NCI-H2196 treated with DMSO at 0.1 percent for 48 hours (cell line): ENCODE results near the gene CYP1A2.
"Not testable (repeated sequence)": the region's sequence is repeated elsewhere in the genome, so short reads cannot be mapped to it uniquely, and the experiment has no call there.

Experiments
- DNase-seq: peaks from one replicate; lab custom pipeline; 2025; ENCODE audit not compliant: unreplicated experiment; lab: John Stamatoyannopoulos, UW

Gene CYP1A2

DNA sequence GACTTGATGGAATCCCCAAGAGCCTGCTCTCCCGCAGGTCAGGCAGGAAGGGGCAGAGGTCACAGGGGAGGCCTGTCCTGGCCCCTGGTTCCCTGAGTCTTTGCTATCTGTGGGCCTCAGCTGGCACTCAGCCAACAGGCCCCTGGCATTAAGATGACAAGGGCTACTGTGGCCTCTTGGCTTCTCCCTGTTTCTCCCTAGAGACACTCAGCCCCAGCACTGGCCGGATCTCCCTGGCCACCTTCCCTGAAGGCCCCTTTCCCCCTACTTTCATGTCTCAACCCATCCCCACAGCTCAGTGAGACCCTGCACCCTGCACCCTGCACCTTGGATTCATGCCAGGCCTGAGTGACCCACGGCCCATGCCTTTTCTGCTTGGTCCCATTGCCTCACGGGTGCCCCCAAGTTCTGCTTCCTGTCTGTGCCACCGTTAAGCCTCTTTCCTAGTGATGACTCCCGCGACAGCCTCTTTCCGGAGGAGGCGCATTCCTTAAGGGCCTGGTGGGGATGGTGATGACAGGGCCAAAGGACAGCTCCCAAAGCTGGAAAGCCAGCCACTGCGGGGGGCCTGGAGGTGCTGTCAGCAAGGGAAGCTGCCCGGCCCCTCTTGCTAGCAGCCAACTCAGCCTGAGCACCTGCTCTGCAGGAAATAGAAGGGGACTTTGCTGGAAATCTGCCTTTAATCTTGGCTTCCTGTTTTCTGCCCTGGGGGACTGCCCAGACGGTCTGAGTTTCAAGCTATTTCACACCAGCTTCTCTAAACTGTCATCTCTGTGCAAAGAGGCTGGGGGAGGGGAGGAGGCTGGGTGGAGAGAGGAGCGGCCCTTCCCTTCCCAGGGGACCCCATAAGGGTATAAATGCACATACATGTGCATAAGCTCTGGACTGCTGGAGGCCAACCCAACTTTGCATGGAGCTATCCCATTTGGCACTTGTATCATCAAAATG lies 28.4 kb downstream of the CYP1A2 start:
- no peak for DNase-seq

DNA sequence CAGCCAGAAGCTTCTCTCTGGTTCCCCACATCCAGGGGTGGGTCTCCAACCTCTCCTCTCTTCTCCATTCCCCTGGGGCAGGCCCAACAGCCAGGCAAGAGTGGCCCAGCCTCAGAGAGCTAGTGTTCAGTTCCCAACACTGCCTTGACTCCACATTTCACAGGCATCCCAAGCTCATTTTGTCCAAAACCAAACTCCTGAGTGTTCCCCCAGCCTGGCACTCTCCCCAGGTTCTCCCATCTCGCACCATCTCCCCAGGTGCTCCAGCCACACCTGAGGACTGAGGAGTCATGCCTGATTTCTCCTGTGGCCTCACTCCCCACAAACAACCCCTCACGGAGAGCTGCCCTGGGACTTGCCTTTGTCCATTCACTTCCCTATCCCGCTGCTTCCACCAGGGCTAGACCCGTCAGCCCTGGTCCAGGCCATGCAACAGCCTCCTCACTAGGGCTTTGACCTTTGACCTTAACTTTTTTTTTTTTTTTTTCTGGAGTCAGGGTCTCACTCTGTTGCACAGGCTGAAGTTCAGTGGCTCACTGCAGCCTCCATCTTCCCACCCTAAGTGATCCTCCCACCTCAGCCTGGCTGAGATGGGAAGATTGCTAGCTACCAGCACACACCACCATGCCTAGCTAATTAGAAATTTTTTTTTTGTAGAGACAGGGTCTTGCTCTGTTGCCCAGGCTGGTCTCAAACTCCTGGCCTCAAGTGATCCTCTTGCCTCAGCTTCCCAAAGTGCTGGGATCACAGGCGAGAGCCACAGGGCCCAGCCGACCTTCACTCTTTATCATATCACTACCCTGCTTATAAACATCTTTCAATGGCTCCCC lies 29.3 kb downstream of the CYP1A2 start:
- DNase-seq, result no peak

DNA sequence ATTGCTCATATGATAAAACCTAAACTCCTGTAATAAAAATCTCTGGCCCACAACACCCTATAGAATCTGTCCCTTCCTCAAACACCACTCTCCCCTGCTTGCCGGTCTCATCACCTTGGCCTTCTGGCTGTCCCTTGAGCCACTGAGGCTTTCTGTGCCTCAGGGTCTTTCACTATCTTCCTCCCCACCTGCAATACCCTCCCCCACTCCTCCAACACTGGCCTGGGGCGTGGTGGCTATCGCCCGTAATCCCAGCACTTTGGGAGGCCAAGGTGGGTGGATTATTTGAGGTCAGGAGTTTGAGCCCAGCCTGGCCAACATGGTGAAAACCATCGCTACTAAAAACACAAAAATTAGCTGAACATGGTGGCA lies 29.9 kb downstream of the CYP1A2 start:
- no peak for DNase-seq

DNA sequence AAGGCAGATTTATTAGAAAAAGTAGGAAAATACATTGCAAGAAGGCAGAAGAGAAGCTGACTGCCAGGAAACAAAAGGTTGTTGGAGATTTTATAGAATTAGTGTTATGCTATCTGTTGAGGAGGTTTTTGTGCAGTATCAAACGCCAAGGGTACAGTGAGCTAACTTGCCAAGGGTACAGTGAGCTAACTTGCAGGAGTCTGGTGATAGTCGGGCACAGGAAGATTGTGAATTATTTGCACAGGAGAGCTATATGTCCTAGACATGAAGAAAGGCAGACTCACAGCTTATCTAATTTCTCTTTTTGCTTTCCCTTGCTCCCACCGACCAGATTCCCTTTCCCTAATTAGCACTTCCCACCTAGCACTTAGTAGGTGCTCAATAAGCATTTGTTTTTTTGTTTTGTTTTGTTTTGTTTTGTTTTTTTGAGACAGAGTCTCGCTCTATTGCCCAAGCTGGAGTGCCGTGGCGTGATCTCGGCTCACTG lies 30.6 kb downstream of the CYP1A2 start:
- DNase-seq, result no peak

DNA sequence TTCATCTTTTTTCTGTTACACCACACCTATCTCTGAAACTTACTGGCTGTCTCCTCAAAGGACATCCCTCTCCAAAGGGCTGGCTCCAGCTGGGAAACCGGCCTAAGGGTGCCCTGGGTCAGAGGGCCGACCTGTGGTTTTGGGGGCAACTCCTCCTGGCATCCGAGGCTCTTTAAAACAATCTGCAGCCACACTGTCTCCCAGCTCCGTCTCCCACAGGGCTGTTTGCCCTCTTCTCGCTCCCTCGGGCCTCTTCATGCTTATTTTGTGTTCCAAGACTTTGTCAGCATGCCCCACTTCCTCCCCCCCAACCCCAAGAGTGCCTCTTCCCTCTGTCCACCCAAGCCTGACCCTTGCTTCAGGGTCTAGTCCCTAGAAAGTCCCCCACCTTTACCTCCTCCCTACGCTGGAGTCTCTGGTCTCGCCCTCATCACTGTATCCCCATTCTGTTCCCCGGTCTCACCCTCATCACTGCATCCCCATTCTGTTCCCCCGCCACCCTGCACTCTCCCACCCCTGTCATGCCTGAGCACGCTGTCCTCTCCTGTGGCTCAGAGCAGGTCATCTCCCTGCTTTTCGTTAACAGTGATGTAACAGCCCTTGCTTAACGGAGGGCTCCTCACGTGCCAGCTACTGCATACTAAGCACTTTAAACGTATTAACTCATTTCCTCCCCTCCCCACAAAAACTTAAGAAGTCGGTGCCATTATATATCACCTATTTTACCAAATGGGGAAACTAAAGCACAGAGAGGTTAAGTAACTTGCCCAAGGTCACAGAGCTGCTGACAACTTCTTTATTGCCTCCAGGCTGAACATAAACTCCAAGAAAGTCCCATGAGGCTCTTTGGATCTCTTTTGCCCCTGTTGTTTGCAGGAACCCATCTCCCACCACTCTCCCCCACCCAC lies 32.1 kb downstream of the CYP1A2 start:
- DNase-seq, result no peak

DNA sequence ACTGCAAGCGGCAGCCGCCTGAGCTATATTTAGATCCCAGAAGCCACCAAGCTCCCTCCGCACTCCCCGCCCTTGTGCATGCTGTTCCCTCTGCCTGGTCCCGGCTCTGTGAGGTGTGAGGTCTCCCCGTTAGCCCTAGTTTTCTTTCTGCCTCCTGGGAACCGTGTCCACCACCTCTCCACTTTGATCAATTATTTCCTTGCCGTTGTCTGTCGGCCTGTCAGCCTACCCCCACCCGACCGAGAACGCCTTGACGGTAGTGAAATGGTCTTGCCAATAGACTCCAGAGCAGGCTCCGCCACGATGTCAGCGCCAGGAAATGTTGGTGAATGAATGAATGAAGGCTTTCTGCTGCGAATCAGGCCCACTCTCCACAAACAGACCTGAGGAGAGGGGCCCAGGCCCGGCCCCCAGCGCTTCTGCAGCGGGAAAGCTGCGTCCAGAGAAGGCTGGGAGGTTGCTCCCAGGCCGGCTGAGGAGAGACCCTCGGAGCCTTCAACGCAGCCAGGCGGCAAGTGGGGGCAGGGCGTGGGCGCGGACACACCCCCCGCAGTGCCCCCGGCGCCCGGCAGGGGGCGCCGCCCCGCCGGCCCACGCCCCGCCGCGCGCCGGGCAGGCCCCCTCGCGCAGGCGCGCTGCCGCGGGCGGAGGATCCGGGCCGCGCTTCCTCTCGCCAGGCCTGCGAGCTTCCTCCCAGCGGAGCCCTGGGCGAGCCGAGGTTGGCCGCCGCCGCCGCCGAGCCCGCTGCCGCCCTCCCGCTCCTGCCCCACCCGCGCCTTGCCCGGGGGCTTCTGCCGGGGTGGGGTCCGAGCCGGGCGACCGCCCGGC lies 33.0 kb downstream of the CYP1A2 start, which contains the start of gene CSK:
TSS of gene CSK (plus strand) at position 650 of the 828 bp plus-strand sequence. CDS start 16,218 bp downstream, outside the sequence.
- peak; percentile 19 for DNase-seq

DNA sequence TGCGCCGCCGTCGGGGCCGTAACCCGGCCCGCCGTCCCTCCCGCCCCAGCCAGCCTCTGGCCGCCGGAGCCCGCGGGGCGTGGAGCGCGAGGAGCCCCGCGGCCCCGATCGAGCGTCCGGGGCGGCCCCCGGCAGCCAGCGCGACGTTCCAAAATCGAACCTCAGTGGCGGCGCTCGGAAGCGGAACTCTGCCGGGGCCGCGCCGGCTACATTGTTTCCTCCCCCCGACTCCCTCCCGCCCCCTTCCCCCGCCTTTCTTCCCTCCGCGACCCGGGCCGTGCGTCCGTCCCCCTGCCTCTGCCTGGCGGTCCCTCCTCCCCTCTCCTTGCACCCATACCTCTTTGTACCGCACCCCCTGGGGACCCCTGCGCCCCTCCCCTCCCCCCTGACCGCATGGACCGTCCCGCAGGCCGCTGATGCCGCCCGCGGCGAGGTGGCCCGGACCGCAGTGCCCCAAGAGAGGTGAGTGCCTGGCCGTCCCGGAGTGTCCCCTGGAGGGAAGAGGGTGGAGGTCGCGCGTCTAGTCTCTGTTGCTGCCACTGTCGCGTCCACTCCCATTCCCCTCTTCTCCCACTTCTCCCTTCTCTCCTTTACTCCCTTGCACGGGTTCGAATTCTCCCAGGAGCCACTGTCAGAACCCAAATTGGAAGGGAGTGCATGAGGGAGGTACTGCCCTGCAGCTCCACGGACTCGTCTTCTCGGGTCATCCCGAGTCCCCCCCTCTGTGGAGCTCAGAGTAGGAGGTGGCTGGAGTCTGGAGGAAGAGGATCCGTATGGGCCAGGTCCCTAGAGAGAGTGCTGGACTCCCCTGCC lies 33.8 kb downstream of the CYP1A2 start:
- no peak for DNase-seq

DNA sequence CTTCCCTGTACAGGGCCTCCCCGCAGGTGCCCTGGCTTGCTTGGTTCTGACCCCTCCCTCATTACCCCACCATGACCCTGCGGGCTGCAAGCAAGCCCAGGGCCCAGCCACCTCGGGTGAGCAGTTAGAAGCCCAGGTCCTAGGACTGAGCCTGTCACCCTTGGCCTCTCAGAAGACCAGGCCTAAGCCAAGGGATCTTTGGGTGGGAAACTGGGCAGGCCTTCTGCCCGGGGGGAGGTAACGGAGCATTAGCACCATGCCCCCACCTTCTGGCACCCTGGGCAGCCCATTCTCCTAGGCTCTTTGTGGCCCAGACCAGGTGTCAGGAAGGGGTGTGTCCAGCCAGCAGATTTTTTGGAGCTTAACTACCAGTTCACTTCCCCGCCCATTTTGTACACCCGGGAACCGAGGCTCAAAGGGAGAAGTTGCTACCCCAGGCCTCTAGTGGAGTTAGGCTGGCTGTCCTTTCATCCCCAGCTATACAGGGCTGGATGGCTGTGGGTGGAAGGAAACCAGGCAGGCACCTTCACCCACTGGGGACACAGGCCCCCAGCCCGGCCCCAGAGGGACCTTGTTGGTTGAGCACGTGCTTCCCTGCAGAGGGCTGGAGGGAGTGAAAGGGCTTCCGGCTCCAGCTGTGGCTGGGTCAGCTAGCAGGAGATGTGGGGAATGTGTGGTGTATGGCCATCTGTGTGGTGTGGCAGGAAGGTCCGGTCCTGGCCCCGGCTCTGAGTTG lies 34.6 kb downstream of the CYP1A2 start:
- no peak for DNase-seq

DNA sequence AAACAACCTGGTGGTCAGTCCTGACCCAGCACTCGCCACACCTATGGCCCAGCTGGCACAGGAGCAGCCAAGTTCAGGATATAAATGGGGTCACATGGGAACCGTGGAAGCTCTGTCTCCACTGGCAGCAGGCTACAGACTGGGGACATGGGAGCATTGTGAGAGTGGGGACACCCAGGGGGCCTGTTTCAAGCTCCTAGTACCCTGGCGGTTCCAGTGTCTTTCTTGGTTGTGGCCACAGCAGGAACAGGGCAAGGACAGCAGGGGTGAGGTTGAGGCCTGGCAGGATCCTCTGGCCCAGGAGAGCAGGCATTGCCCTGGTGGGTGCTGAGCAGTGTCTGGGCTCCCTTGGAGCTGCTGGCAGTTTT lies 35.1 kb downstream of the CYP1A2 start:
- DNase-seq, result no peak

DNA sequence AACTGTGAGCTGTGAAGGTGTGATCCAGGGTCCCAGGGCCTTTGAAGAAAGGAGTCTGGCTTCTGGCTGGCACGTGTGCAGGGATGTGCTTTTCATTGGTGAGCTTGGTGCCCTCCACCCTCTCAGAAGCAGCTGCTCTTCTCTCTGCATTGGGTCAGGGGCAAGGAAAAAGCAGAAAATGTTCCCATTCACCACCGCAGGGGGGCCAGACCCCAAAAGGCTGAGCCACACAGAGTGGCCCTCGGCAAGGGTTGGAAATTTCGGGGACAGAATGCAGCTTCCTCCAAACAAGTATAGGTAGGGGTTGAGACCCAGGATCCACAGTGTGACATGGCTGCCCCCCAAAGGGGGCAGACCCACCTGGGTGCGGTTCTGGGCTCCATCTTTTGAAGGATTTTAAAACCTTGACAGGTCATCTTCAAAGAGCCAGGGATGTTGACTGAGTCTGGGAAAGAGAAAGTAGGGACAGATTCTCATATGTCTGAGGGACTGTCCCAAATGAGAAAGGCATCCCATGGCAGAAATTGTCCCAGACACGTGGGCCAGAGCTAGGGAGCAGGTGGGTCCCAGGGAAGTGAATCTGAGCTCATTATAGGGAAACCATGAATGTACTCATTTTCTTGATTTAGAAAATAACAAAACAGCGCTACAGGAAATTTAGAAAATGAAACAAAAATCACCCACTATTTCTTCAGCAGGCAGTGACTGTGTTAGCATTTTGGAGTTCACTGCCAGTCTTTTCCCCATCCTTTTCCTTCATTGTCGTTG lies 36.0 kb downstream of the CYP1A2 start:
- DNase-seq, result no peak

DNA sequence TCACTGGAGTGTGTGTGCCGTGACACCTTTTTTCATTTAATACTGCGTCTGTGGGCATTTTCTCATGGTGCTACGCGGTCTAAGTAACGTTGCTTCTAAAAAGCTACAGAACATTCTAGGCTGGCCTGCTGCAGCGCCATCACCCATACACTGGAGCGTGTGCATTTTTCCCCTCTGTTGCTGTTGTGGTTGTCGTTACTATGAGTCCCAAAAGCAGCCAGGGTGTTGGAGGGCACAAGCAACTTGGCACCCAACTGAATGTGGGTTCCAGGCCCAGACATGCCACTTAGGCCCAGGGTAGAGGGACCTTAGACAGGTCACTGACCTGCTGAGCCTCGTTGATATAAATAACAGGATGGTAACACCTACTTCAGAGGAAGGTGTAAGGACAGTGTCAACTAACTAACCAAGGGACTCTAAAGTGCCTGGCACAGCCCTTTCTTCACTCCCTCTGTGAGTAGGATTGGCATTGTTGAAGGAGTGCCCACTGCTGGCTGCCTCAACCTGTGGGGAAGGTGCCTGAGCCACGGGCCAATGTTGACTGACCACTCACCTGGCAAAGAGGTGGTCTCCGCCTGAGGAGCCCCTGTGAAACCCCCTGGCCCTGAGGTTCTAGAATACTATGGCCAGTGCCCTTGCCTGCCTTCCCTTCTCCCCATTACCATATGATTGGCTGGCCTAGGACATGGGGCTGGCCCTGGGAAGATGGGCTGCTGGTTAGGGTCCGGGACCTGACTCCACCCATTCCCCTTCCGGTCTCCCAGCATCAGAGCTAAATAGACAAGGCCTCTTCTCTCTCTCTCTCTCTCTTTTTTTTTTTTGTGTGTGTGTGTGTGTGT lies 36.8 kb downstream of the CYP1A2 start:
- no peak for DNase-seq

DNA sequence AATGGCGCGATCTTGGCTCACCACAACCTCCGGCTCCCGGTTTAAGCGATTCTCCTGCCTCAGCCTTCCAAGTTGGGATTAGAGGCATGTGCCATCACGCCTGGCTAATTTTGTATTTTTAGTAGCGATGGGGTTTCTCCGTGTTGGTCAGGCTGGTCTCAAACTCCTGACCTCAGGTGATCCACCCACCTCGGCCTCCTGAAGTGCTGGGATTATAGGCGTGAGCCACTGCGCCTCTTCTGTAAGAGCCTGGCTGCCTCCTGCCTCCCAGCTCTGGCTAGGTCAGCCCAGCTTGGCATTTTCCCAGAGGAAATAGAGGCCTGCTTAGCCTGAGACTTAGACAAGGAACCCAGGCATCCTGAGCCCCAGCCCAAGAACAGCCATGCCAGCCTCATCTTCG lies 37.4 kb downstream of the CYP1A2 start:
- not testable (repeated sequence) for DNase-seq

DNA sequence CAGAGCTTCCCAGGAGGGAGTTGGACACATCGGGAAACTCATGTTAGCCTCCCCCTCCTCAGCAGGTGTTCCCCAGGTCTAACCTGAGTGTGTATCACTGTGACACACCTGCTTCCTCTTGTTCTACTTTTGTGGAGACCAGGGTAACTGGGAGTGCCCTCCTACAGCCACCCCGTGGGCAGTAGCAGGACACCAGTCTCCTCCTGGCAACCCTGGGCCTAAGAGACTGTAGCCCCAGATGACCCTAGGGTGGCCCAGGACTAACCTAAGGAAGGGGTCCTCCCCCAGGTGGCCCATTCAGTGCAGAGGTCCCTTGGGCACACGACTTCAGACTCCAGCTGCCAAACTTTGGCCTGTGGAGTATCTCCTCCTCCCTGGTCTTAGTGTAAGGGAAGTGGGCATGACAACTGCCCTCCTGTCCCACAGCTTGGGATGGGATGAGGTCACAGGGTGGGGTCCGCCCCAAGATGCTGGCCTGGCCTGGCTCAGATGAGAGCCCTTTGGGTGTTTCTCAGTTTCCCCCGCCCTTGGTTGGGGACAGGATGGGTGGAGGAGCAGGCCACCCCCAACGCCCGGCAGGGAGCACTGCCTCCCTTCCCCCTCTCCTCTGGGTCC lies 38.0 kb downstream of the CYP1A2 start:
- DNase-seq, result no peak

DNA sequence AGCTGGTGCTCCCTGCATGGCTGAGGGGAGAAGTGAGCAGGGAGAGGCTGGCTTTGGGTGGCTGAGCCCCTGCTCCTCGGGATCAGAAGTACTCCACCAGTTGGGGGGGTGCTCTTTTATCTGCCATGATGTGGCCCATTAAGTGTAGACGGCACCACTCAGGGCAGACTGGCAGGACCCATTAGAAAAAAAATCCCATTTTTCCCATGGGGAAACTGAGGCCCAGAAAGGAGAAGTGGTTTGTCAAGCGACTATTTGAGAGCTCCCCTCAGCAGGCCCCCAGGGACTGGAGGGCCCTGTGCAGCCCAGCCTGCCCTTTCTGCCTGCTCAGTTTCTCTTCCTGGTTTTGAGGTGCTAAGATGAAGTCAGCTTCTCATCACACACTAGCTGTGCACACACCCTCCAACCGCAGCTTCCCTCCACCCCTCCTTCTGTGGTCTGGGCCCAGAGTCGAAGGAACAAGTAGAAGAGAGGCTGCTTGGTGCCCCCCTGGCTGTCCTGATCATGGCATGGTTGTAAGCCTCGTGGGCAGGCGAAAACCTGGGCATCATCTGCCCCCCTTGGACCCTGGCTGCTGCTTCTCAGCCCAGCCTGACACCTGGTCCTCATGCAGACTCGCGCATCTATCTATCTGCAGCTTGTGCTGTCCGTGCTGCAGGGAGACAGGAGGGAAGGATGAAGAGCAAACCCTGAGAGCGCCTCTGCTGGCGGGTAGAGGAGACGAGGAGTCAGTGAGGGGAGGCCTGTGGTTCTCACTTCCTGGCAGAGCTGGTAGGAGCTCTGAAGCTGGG lies 38.8 kb downstream of the CYP1A2 start:
- no peak for DNase-seq

DNA sequence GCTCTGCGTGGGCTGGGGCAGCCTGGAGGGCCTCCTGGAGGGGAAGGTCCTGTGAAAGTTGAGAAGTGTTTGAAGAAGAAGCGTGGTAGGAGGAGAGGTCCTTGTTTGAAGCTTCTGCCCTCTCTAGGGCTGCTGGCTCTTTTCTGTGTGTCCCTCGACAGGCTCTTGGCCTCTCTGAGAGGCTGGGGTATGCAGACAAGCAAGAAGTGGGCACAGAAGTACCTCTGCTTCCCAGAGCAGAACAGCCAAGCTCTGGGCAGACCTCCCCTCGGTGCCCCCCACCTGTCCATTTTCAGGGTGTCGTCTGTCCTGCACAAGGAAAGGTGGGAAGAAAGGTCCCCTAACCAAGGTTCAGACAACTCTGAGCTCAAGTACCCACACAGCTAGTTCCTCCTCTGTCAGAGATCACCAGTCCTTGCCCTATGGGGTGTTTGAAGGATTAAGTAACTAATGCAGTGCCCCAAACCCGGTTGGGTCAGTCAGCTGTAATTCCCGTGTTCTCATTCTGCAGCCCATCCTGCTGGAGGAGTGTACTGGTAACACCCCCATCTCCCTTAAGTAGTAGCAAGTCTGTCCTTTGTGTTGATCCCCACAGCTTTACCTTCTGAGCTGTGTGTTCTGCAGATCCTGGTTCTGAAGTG lies 39.5 kb downstream of the CYP1A2 start:
- no peak for DNase-seq
